ENCODE measurements around the gene TVP23A.

TVP23A gene

DNA sequence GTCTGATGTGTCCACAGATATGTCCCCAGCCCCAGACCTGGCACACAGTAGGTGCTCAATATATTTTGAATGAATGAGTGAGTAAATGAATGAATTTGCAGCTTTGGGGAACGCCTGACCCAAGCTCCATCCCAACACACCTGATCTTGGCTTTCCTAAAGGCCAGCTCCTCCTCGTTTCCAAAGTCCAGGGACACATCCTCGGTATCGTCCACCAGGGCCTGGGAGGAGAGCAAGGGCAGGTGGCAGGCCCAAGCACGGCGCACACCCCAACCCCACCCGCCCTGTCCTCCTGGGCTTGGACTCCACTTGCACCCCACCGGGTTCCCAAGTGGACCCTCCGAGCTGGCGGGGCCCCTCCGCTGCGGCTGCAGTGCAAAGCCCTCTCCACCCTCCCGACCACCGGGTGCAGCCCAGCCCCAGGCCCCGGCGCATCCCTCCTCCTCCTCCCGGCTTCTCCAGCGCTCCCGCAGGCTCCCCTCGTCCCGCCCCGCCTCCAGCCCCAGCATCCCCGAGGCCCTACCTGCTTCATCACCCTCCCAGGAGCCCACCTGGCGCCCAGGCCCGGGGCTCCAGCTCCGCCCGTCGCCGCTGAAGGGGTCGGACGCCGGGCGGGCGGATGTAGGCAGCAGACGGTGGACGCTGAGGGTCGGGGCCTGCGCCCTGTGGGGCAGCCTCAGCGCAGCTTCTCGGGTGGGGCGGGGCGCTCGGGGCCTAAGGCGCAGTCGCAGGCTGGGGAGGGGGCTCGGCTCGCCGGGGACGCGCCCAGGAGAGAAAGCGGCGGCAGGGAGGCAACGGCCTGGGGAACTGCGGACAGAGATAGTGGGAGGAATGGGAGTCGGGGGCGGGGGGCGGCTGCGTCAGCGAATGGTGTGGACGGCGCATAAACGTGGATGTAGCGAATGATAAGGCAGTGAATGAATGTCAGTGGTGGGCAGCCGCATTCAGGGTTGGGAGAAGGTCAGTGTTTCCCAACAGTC lies at the start of gene TVP23A:
Gene TVP23A, minus strand, starts transcription at position 832 of the 979 bp plus-strand sequence. Its CDS starts 301 bp downstream, at position 531.
- Histone ChIP-seq H3K79me2 (ENCODE audit: low read length) (no peaks in the 10 kb centered on the region), H3K9me2 (replicated peaks; ENCODE audit: insufficient read depth, low read length) (no peaks in the 10 kb centered on the region), H4K20me1 (ENCODE audit: insufficient read depth, low read length) (no peaks in the 10 kb centered on the region), H3K36me3 (replicated peaks; ENCODE audit: insufficient read depth, low read length) (no peaks in the 10 kb centered on the region), H3K4me1 (ENCODE audit: low read length) (peaks cover 10% of the 10 kb centered on the region), H3K4me2 (ENCODE audit: low read depth, low read length) (no peak within 1 kb of the TSS), H2AFZ (ENCODE audit: low read length) (no peak within 1 kb of the TSS), H3K27ac (ENCODE audit: low read length) (no peak within 1 kb of the TSS), H3K27me3 (replicated peaks; ENCODE audit: insufficient read depth, low read length) (no peaks in the 10 kb centered on the region), H3K9ac (ENCODE audit: low read length) (no peak within 1 kb of the TSS), H3F3A (ENCODE audit: insufficient read depth, low read length) (no peaks in the 10 kb centered on the region), H3K4me3 (ENCODE audit: low read length) (no peak within 1 kb of the TSS), H3K9me3 (replicated peaks; ENCODE audit: insufficient read depth, low read length) (no peaks in the 10 kb centered on the region)
- TF ChIP-seq, protein P1, sequence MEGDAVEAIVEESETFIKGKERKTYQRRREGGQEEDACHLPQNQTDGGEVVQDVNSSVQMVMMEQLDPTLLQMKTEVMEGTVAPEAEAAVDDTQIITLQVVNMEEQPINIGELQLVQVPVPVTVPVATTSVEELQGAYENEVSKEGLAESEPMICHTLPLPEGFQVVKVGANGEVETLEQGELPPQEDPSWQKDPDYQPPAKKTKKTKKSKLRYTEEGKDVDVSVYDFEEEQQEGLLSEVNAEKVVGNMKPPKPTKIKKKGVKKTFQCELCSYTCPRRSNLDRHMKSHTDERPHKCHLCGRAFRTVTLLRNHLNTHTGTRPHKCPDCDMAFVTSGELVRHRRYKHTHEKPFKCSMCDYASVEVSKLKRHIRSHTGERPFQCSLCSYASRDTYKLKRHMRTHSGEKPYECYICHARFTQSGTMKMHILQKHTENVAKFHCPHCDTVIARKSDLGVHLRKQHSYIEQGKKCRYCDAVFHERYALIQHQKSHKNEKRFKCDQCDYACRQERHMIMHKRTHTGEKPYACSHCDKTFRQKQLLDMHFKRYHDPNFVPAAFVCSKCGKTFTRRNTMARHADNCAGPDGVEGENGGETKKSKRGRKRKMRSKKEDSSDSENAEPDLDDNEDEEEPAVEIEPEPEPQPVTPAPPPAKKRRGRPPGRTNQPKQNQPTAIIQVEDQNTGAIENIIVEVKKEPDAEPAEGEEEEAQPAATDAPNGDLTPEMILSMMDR (IDR thresholded peaks at IDR 0.05; ENCODE audit: low read length), result no peak
- TF ChIP-seq EZH2phosphoT487 (IDR thresholded peaks at IDR 0.05; ENCODE audit: low read length) (no peak), EZH2 (optimal IDR thresholded peaks at IDR 0.05; ENCODE audit: low read depth, low read length) (no peak)
- no peak for DNase-seq

DNA sequence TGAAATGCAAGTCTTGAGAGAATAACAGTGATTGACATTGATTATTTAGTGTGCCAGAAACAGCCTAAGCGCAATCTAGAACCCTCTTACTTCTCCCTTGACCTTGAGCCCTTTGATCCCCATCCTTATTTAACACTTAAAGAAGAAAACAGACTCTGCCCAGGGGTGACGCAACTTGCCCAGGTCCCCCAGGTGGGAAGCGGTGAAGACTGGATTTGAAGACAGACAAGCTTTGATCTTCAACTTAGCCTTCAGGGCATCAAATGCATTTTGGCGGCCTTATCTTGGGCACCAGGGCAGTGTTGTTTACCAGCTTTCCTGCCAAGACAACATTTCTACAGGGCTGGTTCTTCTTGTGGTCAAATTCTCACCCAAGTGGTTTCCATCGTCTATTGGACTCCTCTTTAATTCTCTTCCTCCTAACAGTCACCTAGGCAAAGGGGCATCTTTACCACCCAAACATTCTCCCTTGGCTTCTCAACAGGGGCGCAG lies 49.6 kb upstream of the TVP23A start:
- H3K9ac ChIP-seq (ENCODE audit: low read length), result peak overlapping the region; percentile 37; the same call in 1 of the 2 replicates
- H3K4me1 ChIP-seq (ENCODE audit: low read length), result peaks cover 32% of the 10 kb centered on the region

DNA sequence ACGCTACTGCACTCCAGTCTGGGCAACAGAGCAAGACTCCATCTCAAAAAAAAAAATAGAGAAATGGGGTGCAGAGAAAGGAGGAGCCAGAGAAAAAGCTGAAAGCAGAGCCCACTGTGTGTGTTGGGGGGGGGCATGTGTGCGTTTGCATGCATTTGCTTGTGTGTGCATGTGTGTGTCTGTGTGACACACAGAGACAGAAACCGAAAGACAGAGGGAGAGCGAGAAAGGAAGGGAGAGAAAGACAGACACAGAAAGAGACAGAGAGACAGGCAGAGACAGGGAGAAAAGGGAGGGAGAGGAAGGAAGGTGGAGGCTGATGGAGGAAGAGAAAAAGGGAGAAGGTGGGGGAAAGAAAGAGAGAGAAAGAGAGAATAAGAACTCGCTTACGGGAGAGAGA lies 48.6 kb upstream of the TVP23A start:
- Histone ChIP-seq H3K79me2 (ENCODE audit: low read length) (no peaks in the 10 kb centered on the region), H3K36me3 (replicated peaks; ENCODE audit: insufficient read depth, low read length) (no peaks in the 10 kb centered on the region), H3K4me1 (ENCODE audit: low read length) (peaks cover 32% of the 10 kb centered on the region), H3F3A (ENCODE audit: insufficient read depth, low read length) (peaks cover 20% of the 10 kb centered on the region), H3K27me3 (replicated peaks; ENCODE audit: insufficient read depth, low read length) (no peaks in the 10 kb centered on the region), H3K9me3 (replicated peaks; ENCODE audit: insufficient read depth, low read length) (no peaks in the 10 kb centered on the region), H3K27ac (ENCODE audit: low read length) (no peak overlapping the region), H2AFZ (ENCODE audit: low read length) (no peak overlapping the region), H3K9ac (ENCODE audit: low read length) (no peak overlapping the region), H3K9me2 (replicated peaks; ENCODE audit: insufficient read depth, low read length) (no peaks in the 10 kb centered on the region), H4K20me1 (ENCODE audit: insufficient read depth, low read length) (no peaks in the 10 kb centered on the region), H3K4me3 (ENCODE audit: low read length) (no peak overlapping the region), H3K4me2 (ENCODE audit: low read depth, low read length) (no peak overlapping the region)
- TF ChIP-seq EZH2 (optimal IDR thresholded peaks at IDR 0.05; ENCODE audit: low read depth, low read length), result no peak
- TF ChIP-seq, protein P1 (IDR thresholded peaks at IDR 0.05; ENCODE audit: low read length), result no peak
- TF ChIP-seq EZH2phosphoT487 (IDR thresholded peaks at IDR 0.05; ENCODE audit: low read length), result no peak
- DNase-seq, result no peak

More for the DNA sequence above, 49.6 kb upstream of the TVP23A start:
- TF ChIP-seq EZH2 (optimal IDR thresholded peaks at IDR 0.05; ENCODE audit: low read depth, low read length) (no peak), EZH2phosphoT487 (IDR thresholded peaks at IDR 0.05; ENCODE audit: low read length) (no peak)
- TF ChIP-seq, protein P1 (IDR thresholded peaks at IDR 0.05; ENCODE audit: low read length), result no peak
- H3K9me3 ChIP-seq (replicated peaks; ENCODE audit: insufficient read depth, low read length), result no peaks in the 10 kb centered on the region
- no peaks in the 10 kb centered on the region for H3K36me3 ChIP-seq (replicated peaks; ENCODE audit: insufficient read depth, low read length)
- H4K20me1 ChIP-seq (ENCODE audit: insufficient read depth, low read length), result no peaks in the 10 kb centered on the region
- H3K4me2 ChIP-seq (ENCODE audit: low read depth, low read length), result peak overlapping the region; percentile 92
- peak overlapping the region; percentile 41; the same call in 1 of the 2 replicates for H3K27ac ChIP-seq (ENCODE audit: low read length)
- H3K4me3 ChIP-seq (ENCODE audit: low read length), result peak overlapping the region; percentile 61; the same call in 1 of the 2 replicates
- DNase-seq, result peak; percentile 19
- H3F3A ChIP-seq (ENCODE audit: insufficient read depth, low read length), result peaks cover 20% of the 10 kb centered on the region
- no peaks in the 10 kb centered on the region for H3K27me3 ChIP-seq (replicated peaks; ENCODE audit: insufficient read depth, low read length)
- H2AFZ ChIP-seq (ENCODE audit: low read length), result peak overlapping the region; percentile 69
- no peaks in the 10 kb centered on the region for H3K79me2 ChIP-seq (ENCODE audit: low read length)
- no peaks in the 10 kb centered on the region for H3K9me2 ChIP-seq (replicated peaks; ENCODE audit: insufficient read depth, low read length)
